ENCODE results near the gene TTC27. TPM values are rescaled to one million over a fixed set of nuclear protein-coding genes. Genes with fewer than 3 reads are reported as not detected.
"Not testable (repeated sequence)": the region's sequence is repeated elsewhere in the genome, so short reads cannot be mapped to it uniquely, and the experiment has no call there.

Gene TTC27
- total RNA-seq, 1 donor from 2014 or later = 44.9 TPM

DNA sequence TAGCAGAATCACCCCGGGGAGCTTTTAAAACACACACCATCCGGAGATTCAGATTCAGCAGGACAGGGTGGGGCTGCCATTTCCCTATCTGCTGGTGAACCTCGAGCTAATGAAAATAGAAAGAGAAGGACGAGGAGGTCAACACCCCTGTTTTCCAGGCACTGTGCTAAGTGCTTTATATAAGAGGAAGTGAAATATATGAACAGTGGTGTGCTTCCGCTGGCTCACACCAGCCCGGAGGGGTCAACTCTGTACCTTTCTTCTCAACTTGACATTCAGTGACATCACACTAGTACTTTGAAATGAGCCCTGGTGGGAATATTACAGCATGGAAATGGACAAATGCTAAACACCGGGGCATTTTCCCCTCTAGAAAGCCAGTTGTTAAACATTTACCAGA is 210.6 kb downstream of the TTC27 start:
- Mint-ChIP-seq H3K27ac (no peak overlapping the region), H3K27me3 (ENCODE audit: low read depth) (peaks cover 2% of the 10 kb centered on the region), H3K9me3 (no peaks in the 10 kb centered on the region), H3K4me3 (ENCODE audit: low read depth) (no peak overlapping the region), H3K4me1 (ENCODE audit: low read depth) (peaks cover 4% of the 10 kb centered on the region), H3K36me3 (ENCODE audit: low read depth) (no peaks in the 10 kb centered on the region)
- intact Hi-C loops (cut with micrococcal nuclease) = no loop called here
- no peak for DNase-seq (ENCODE audit: low spot score)

DNA sequence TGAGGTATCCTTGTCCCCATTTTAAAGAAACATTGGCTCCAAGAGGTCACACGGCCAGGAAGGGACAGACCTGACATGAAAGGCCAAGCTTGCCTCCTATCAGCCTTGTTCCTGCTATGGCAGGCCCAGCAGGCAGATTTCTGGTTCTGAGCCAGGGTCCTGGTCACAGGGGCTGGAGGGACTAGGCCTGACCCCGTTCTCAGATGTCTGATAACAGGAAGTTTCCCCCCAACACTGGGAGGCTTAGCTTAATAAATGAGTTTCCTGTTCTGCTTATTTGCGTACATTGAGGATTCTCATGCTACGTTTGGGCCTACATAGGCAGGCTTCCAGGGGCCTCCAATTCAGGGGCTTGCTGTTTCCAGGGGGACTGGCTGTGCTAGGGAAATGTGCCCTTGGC is 211.1 kb downstream of the TTC27 start:
- H3K4me3 Mint-ChIP-seq (ENCODE audit: low read depth) = no peak overlapping the region
- H3K27me3 Mint-ChIP-seq (ENCODE audit: low read depth) = peaks cover 2% of the 10 kb centered on the region
- peaks cover 4% of the 10 kb centered on the region for H3K4me1 Mint-ChIP-seq (ENCODE audit: low read depth)
- no peaks in the 10 kb centered on the region for H3K36me3 Mint-ChIP-seq (ENCODE audit: low read depth)
- DNase-seq (ENCODE audit: low spot score) = no peak
- no peaks in the 10 kb centered on the region for H3K9me3 Mint-ChIP-seq
- intact Hi-C loops (cut with micrococcal nuclease) = no loop called here
- H3K27ac Mint-ChIP-seq = no peak overlapping the region

DNA sequence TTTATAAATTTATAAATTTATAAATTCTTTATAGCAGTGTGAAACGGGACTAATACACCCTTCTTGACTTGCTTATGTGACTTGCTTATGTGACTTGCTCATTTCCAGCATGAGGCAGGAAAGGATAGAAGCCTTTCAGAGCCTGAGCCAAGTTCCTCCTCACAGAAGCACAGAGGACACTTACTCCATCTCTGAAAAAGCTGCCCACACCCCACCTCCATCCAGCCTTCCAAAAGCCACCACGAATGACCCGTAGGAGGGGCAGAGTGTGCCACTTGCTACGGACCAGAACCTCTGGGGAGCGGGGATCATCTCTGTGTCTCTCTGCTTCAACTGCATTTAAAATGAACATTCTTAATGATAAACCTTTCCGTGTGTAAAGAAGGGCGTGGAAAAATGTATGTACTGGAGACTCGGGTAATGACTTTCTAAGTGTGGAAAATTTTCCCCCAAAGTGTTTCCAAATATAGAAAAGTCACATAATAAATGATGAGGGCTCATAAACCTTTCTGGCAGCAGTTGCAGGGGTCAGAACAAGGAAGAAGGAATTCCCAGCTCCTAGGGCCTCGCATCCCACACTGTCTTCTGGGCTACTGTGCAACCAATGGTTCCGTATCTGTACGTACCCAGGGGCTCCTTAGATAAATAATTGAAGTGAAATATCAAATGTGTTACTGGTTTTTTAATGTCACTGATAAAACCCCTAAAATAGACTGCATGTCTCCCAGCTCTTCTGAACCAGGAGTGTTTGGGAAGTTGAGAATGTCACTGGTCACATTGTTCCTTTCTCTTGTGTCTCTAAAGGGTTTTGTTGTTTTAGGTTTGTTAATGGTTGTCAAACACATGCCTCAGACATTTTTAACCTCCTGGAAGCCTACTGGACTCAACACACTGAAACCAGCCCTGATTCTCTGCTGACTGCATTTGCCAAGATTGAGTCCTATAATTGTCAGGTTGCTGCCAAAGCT is 214.4 kb downstream of the TTC27 start:
- Mint-ChIP-seq H3K36me3 (ENCODE audit: low read depth) (no peaks in the 10 kb centered on the region), H3K4me1 (ENCODE audit: low read depth) (no peaks in the 10 kb centered on the region), H3K9me3 (no peaks in the 10 kb centered on the region), H3K27ac (no peak overlapping the region), H3K27me3 (ENCODE audit: low read depth) (peaks cover 4% of the 10 kb centered on the region), H3K4me3 (ENCODE audit: low read depth) (no peak overlapping the region)
- DNase-seq (ENCODE audit: low spot score) = no peak
- intact Hi-C loops (cut with micrococcal nuclease) = no loop called here

DNA sequence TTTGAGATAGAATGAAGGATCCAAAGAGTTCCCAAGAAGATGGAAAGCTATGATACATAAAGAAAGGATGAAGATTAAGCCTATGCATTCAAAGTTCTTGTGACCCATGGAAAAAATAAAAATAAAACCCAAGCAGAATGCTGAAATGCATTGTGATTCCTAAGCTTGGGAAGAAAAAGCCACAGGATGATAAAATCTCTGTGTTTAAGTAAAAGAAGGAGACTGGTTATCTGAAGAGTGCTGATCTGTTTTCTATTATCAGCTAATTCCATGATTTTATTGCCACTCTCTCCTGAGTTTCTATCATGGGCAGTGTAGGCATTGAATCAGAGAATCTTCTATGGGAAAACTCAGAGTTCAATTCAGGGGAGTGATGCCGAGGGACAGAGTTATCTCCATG is 215.8 kb downstream of the TTC27 start:
- intact Hi-C loops (cut with micrococcal nuclease) = no loop called here
- Mint-ChIP-seq H3K4me1 (ENCODE audit: low read depth) (no peaks in the 10 kb centered on the region), H3K9me3 (no peaks in the 10 kb centered on the region), H3K27ac (no peak overlapping the region), H3K27me3 (ENCODE audit: low read depth) (peaks cover 2% of the 10 kb centered on the region), H3K36me3 (ENCODE audit: low read depth) (no peaks in the 10 kb centered on the region), H3K4me3 (ENCODE audit: low read depth) (no peak overlapping the region)
- no peak for DNase-seq (ENCODE audit: low spot score)

DNA sequence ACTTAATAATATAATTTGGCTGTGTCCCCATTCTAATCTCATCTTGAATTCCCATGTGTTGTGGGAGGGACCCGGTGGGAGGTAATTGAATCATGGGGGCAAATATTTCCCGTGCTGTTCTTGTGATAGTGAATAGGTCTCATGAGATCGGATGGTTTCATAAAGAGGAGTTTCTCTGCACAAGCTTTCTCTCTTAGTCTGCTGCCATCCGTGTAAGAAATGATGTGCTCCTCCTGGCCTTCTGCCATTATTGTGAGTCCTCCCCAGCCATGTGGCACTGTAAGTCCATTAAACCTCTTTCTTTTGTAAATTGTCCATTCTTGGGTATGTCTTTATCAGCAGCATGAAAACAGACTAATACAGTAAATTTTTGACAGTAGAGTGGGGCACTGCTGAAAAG is 216.4 kb downstream of the TTC27 start:
- Mint-ChIP-seq H3K9me3 (no peaks in the 10 kb centered on the region), H3K36me3 (ENCODE audit: low read depth) (no peaks in the 10 kb centered on the region), H3K4me3 (ENCODE audit: low read depth) (no peak overlapping the region), H3K4me1 (ENCODE audit: low read depth) (no peaks in the 10 kb centered on the region), H3K27me3 (ENCODE audit: low read depth) (peaks cover 2% of the 10 kb centered on the region), H3K27ac (no peak overlapping the region)
- intact Hi-C loops (cut with micrococcal nuclease) = no loop called here
- DNase-seq (ENCODE audit: low spot score) = no peak

DNA sequence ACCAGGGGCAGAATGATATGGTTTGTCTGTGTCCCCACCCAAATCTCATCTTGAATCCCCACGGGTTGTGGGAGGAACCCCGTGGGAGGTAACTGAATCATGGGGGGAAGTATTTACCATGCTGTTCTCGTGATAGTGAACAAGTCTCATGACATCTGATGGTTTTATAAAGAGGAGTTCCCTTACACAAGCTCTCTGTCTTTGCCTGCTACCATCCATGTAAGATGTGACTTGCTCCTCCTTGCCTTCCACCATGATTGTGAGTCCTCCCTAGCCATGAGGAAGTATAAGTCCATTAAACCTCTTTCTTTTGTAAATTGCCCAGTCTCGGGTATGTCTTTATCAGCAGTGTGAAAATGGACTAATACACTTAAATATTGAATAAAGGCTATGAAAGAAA is 218.4 kb downstream of the TTC27 start:
- H3K4me1 Mint-ChIP-seq (ENCODE audit: low read depth); H3K27me3 Mint-ChIP-seq (ENCODE audit: low read depth); H3K36me3 Mint-ChIP-seq (ENCODE audit: low read depth); intact Hi-C loops (cut with micrococcal nuclease); H3K9me3 Mint-ChIP-seq; H3K27ac Mint-ChIP-seq; H3K4me3 Mint-ChIP-seq (ENCODE audit: low read depth); DNase-seq (ENCODE audit: low spot score): not testable (repeated sequence)

DNA sequence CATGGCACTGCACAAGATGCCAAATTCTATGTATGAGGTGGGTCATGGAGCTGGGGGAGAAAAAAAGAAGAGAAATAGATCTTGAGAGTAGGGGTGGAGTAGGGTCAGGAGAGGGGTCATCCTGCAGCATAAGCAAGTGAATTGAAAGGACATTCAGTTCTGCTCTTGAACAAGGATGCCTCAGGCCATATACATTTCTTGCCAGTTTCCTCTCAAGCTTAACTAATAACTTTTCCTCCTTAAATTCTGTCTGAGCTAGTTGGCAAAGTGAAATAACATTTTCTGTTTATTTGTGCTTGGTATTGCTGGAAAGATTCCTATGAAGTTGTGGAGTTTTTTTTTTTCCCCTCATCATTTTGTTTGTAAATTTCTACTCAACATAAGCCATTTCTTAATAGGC is 219.9 kb downstream of the TTC27 start:
- no peaks in the 10 kb centered on the region for H3K36me3 Mint-ChIP-seq (ENCODE audit: low read depth)

DNA sequence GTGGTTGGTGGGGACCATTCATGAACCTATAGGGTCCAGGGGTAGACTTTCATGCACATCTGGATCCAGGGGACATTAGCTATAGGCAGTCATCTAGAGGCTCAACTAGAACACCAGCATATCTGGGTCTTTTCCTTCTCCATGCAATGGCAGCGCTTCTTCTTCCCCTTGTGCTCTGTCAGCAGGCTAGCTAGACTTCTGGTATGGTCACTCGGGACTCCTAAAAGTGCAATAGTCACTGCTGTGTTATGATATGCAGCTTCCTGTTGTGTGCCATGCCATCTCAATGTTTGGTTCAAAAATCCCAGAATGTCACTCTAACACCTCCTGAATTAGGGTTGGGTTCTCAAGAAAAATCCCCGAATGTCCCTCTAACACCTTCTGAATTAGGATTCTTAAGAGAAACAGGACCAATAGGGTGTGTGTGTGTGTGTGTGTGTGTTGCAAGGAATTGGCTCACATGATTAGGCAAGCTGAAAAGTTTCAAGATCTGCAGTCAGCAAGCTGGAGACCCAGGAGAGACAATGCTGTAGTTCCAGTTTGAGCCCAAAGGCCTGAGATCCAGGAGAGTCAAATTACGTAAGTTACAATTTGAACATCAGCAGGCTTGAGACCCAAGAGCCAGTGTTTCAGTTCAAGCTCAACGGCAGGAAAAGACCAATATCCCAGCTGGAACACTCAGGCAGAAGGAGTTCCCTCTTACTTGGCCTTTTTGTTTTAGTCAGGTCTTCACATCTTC is 221.8 kb downstream of the TTC27 start:
- Mint-ChIP-seq H3K4me3 (ENCODE audit: low read depth) (no peak overlapping the region), H3K36me3 (ENCODE audit: low read depth) (no peaks in the 10 kb centered on the region), H3K9me3 (no peaks in the 10 kb centered on the region), H3K27ac (no peak overlapping the region), H3K27me3 (ENCODE audit: low read depth) (peaks cover 2% of the 10 kb centered on the region), H3K4me1 (ENCODE audit: low read depth) (no peaks in the 10 kb centered on the region)
- DNase-seq (ENCODE audit: low spot score) = no peak
- intact Hi-C loops (cut with micrococcal nuclease) = no loop called here

More for the DNA sequence above, 219.9 kb downstream of the TTC27 start:
- no peaks in the 10 kb centered on the region for H3K4me1 Mint-ChIP-seq (ENCODE audit: low read depth)
- no peak overlapping the region for H3K27ac Mint-ChIP-seq
- no peak overlapping the region for H3K4me3 Mint-ChIP-seq (ENCODE audit: low read depth)
- no peak for DNase-seq (ENCODE audit: low spot score)
- no peaks in the 10 kb centered on the region for H3K9me3 Mint-ChIP-seq
- intact Hi-C loops (cut with micrococcal nuclease) = no loop called here
- peaks cover 2% of the 10 kb centered on the region for H3K27me3 Mint-ChIP-seq (ENCODE audit: low read depth)

DNA sequence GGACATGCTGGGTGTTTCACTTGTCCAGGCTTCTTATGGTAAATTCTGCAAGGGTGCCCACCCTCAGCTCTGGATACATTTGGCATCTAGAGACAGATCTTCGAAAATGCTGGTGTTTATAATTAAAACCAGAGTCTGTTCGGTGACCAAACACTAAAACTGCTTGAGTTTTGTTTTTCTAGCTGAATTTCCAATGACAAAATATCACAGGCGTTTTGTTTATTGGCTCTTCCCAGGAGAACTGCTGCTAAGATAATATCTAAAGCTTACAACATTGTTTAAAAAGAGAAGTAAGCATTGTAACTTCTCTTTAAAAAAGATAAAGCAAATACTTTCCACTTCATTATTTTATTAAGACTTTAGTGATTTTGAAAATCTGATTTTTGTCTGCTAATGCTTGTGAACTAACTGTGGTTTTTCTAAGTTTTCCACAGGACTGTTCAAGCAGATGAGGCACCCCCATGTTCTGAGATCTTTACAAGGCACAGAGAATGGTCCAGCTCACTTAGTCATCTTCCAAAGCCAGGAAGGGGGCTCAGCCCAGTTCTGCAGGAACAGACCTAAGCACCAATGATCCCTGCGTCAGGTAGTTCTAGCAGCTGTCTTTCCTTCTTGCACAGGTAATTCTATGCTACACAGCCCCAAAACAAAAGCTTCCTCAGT is 224.1 kb downstream of the TTC27 start:
- Mint-ChIP-seq H3K36me3 (ENCODE audit: low read depth) (no peaks in the 10 kb centered on the region), H3K27me3 (ENCODE audit: low read depth) (no peaks in the 10 kb centered on the region), H3K9me3 (no peaks in the 10 kb centered on the region), H3K4me3 (ENCODE audit: low read depth) (no peak overlapping the region), H3K27ac (no peak overlapping the region), H3K4me1 (ENCODE audit: low read depth) (no peaks in the 10 kb centered on the region)
- DNase-seq (ENCODE audit: low spot score) = no peak
- intact Hi-C loops (cut with micrococcal nuclease) = no loop called here

DNA sequence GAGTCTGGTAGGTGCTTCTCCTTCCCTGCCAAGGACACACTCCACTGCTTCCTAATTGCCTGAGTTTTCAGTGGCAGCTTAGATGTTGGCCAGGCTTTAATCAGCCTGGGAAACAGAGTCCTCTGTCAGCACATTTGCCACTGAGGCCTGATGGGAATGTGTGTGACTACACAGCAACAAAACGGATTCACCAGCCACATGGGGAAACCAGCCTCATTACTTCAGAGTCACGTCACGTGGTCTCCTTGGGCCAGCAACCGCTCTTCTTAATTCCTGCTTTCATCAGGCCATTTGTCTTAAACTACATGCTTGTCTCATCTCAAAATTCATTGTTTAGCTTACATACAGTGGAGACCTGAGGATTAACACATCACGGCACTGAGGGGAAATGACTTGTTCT is 225.0 kb downstream of the TTC27 start:
- no peak for DNase-seq (ENCODE audit: low spot score)
- H3K4me1 Mint-ChIP-seq (ENCODE audit: low read depth) = no peaks in the 10 kb centered on the region
- H3K4me3 Mint-ChIP-seq (ENCODE audit: low read depth) = no peak overlapping the region
- peaks cover 2% of the 10 kb centered on the region for H3K27me3 Mint-ChIP-seq (ENCODE audit: low read depth)
- no peak overlapping the region for H3K27ac Mint-ChIP-seq
- intact Hi-C loops (cut with micrococcal nuclease) = no loop called here
- no peaks in the 10 kb centered on the region for H3K36me3 Mint-ChIP-seq (ENCODE audit: low read depth)
- H3K9me3 Mint-ChIP-seq = no peaks in the 10 kb centered on the region

DNA sequence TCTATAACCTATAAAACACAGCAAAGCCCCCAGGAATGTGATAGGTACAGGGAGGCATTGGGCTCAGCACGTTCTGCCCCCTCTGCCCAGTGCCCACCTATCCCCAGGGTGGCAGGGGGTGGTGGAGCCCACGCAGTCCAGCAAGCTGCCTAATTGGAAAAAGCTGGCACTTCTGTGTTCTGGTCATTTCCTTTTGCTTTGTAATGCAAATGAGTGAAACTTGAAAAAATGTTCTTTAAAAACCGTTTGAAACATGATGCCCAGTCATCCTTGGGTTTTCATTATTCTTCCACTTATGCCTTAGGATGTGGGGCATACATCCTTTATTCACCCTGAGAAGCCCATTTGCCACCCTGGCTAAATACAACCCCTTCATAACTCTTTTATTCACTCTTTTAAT is 229.0 kb downstream of the TTC27 start:
- Mint-ChIP-seq H3K27ac (no peak overlapping the region), H3K4me3 (ENCODE audit: low read depth) (no peak overlapping the region), H3K4me1 (ENCODE audit: low read depth) (no peaks in the 10 kb centered on the region), H3K9me3 (no peaks in the 10 kb centered on the region), H3K27me3 (ENCODE audit: low read depth) (peaks cover 6% of the 10 kb centered on the region), H3K36me3 (ENCODE audit: low read depth) (no peaks in the 10 kb centered on the region)
- no peak for DNase-seq (ENCODE audit: low spot score)
- intact Hi-C loops (cut with micrococcal nuclease) = no loop called here

DNA sequence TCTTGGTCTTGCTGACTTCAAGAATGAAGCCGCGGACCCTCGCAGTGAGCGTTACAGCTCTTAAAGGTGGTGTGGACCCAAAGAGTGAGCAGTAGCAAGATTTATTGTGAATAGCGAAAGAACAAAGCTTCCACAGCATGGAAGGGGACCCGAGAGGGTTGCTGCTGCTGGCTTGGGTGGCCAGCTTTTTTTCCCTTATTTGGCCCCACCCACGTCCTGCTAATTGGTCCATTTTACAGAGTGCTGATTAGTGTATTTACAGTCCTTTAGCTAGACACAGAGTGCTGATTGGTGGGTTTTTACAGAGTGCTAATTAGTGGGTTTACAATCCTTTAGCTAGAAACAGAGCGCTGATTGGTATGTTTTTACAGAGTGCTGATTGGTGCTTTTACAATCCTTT is 230.9 kb downstream of the TTC27 start:
- Mint-ChIP-seq H3K4me1 (ENCODE audit: low read depth) (no peaks in the 10 kb centered on the region), H3K36me3 (ENCODE audit: low read depth) (no peaks in the 10 kb centered on the region), H3K27ac (no peak overlapping the region), H3K9me3 (no peaks in the 10 kb centered on the region), H3K27me3 (ENCODE audit: low read depth) (peaks cover 6% of the 10 kb centered on the region), H3K4me3 (ENCODE audit: low read depth) (no peak overlapping the region)
- no peak for DNase-seq (ENCODE audit: low spot score)
- intact Hi-C loops (cut with micrococcal nuclease) = no loop called here

DNA sequence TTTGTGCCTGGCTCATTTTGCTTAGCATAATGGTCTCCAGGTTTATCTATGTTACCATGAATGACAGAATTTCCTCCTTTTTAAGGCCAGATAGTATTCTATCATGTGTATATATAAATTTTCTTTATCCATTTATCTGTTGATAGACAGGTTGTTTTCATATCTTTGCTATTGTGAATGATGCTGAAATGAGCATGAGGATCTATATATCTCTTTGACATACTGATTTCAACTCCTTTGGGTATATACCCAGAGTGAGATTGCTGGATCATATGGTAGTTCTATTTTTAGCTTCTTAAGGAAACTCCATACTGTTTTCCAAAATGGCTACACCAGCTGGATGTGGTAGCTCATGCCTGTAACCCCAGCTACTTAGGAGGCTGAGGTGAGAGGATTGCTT is 232.5 kb downstream of the TTC27 start:
- no peaks in the 10 kb centered on the region for H3K36me3 Mint-ChIP-seq (ENCODE audit: low read depth)
- H3K27me3 Mint-ChIP-seq (ENCODE audit: low read depth) = peaks cover 9% of the 10 kb centered on the region
- no peaks in the 10 kb centered on the region for H3K9me3 Mint-ChIP-seq
- H3K4me3 Mint-ChIP-seq (ENCODE audit: low read depth) = no peak overlapping the region
- no peak overlapping the region for H3K27ac Mint-ChIP-seq
- DNase-seq (ENCODE audit: low spot score) = no peak
- intact Hi-C loops (cut with micrococcal nuclease) = no loop called here
- no peaks in the 10 kb centered on the region for H3K4me1 Mint-ChIP-seq (ENCODE audit: low read depth)

Data from activated T-helper 2 cell treated with anti-CD3 and anti-CD28 coated beads, Interferon-gamma antibody, Interleukin-2, Interleukin-4, amounts not matched to agents 10 μg/mL and 5 μg/mL and 100 μg/mL, durations not matched to agents 14 hours and 24 hours and 36 hours (primary cell).